Right atrium auricular region (tissue), 2 donors: ENCODE measurements around the gene FOXS1. TPM values are rescaled to one million over a fixed set of nuclear protein-coding genes. Genes with fewer than 3 reads are reported as not detected.

ENCODE experiments used
- DNase-seq: peaks from one replicate; pipeline ENCODE4 v3.0.0-alpha.2; 2019; ENCODE audit warnings: low spot score
- H3K27ac ChIP-seq, 2 donors: fragments of 200-600 bp; sonication (generic); 1 replicate in 1 of 2; 2 replicates in 1 of 2; pipeline ENCODE4 v1.5.1; 2016 to 2019
- H3K27me3 ChIP-seq, 2 donors: fragments of 200-600 bp; sonication (generic); one replicate each; pipeline versions ENCODE4 v1.5.1 to v1.6.0; 2017 to 2019
- H3K36me3 ChIP-seq: fragments of 200-600 bp; sonication (generic); one replicate; pipeline ENCODE4 v1.5.1; 2016
- H3K4me1 ChIP-seq, 2 donors: fragments of 200-600 bp; sonication (generic); one replicate each; pipeline versions ENCODE4 v1.5.1 to v1.6.0; 2017 to 2019
- H3K4me3 ChIP-seq, 2 donors: fragments of 200-600 bp; sonication (generic); 1 replicate in 1 of 2; 2 replicates in 1 of 2; pipeline ENCODE4 v1.5.1; 2017 to 2019; ENCODE audit warnings: mild to moderate bottlenecking in 1 of 2, moderate library complexity in 1 of 2
- H3K9me3 ChIP-seq, 2 donors: fragments of 200-600 bp; sonication (generic); one replicate each; pipeline ENCODE4 v1.5.1; 2019
- CTCF ChIP-seq, 2 donors: fragments of 200-600 bp; sonication (generic); IDR thresholded peaks; one replicate each; pipeline ENCODE4 v1.5.1; 2019; ENCODE audit warnings: antibody characterized with exemption in 2 of 2
- total RNA-seq, 2 donors: library from RNA; depleted of rRNA; stranded (reverse); fragments of >200 nt; gene quantifications; one replicate each; pipeline ENCODE4 v1.1.0, GENCODE V29; 2016

Gene FOXS1
- total RNA-seq, 2 donors from 2014 or later: 1.9 to 4.2 TPM

- DNase-seq: no peak
- Histone ChIP-seq H3K27me3 (no peaks in the 10 kb centered on the region), H3K4me3 (no peak overlapping the region), H3K27ac (no peak overlapping the region), H3K4me1 (peaks cover 0 to 21% of the 10 kb centered on the region in 2 donors), H3K36me3 (no peaks in the 10 kb centered on the region), H3K9me3 (no peaks in the 10 kb centered on the region)
- no peak for TF ChIP-seq CTCF (IDR thresholded peaks at IDR 0.05)
These were observed 18.1 kb upstream of the FOXS1 start for GRCh38 chr20:31863296-31864085.

DNA sequence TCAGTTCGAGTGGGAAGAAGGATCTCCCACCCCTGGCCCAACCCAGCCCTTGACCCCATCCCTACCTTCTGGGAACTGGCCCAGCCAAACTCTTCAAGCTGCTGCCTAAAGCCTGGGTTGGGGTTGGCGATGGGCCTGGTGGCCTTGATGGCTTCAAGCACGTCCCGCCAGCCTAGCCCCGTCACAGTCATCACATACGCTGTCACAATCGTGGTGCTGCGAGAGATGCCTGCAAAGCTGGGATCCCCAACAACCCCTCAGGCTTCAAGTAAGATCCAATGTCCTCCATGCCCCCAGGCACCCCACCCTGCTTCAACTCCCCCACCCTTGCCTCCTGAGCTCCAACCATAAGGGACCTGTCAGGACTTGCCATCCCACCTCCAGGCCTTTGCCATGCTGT, 17.1 kb upstream of the FOXS1 start:
- no peaks in the 10 kb centered on the region for H3K9me3 ChIP-seq
- H3K27me3 ChIP-seq: no peaks in the 10 kb centered on the region
- H3K4me3 ChIP-seq: no peak overlapping the region
- no peaks in the 10 kb centered on the region for H3K36me3 ChIP-seq
- no peak overlapping the region for H3K27ac ChIP-seq
- TF ChIP-seq CTCF (IDR thresholded peaks at IDR 0.05): no peak
- peaks cover 0 to 21% of the 10 kb centered on the region in 2 donors for H3K4me1 ChIP-seq
- DNase-seq: no peak

- Histone ChIP-seq H3K36me3 (no peaks in the 10 kb centered on the region), H3K27ac (no peak overlapping the region), H3K27me3 (no peaks in the 10 kb centered on the region), H3K9me3 (no peaks in the 10 kb centered on the region), H3K4me1 (peaks cover 0 to 21% of the 10 kb centered on the region in 2 donors), H3K4me3 (no peak overlapping the region)
- no peak for DNase-seq
- TF ChIP-seq CTCF (IDR thresholded peaks at IDR 0.05): no peak
These were observed 16.7 kb upstream of the FOXS1 start for GRCh38 chr20:31862157-31862470.

DNA sequence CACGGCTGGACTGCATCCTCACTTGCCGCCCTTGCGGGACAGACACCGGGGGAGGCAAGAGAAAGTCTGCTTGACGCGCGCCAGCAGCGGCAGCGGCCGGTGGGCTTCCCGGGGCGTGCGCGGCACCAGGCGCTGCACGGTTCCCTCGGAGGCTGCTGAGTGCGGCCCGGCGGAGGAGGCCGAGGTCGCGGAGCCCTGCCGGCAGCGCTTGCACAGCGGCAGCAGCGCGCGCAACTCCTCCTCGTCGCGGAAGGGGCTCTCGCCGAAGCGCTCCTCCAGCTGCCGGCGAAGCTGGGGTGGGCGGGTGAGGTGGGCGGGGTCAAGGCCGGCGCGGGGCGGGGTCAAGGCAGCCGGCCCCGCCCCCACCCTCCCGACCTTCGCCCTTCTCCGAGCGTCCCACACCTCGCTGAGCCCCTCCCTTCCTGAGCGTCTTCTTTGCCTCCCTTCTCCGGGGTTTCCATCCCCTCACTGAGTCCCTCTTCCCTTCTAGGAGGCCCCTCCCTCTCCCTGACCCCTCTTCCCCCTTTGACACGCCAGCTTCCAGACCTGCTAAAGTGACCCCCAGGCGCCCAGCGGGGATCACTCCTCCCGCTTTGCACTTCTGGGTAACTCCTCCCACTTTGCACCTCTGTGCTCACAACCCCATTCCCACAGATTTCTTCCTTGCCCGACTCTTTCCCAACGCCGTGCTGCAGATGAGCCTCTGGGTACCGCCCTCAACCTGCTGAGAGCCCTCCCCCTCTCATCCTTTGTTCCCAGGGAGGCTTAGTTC, 16.2 kb upstream of the FOXS1 start:
- H3K4me1 ChIP-seq: peaks cover 0 to 21% of the 10 kb centered on the region in 2 donors
- no peak for DNase-seq
- H3K27ac ChIP-seq: no peak overlapping the region

GRCh38 chr20:31861135-31861384, 15.7 kb upstream of the FOXS1 start:
- Histone ChIP-seq H3K27ac (no peak overlapping the region), H3K4me3 (peak overlapping the region; percentile 44 to 58), H3K27me3 (no peaks in the 10 kb centered on the region), H3K4me1 (peaks cover 0 to 21% of the 10 kb centered on the region in 2 donors), H3K36me3 (no peaks in the 10 kb centered on the region), H3K9me3 (no peaks in the 10 kb centered on the region)
- TF ChIP-seq CTCF (IDR thresholded peaks at IDR 0.05): no peak
- no peak for DNase-seq

More for the DNA sequence above, 16.2 kb upstream of the FOXS1 start:
- Histone ChIP-seq H3K27me3 (no peaks in the 10 kb centered on the region), H3K36me3 (no peaks in the 10 kb centered on the region), H3K4me3 (peak overlapping the region; percentile 44 to 58), H3K9me3 (no peaks in the 10 kb centered on the region)
- no peak for TF ChIP-seq CTCF (IDR thresholded peaks at IDR 0.05)
